T-helper 17 cell (primary cell): ENCODE measurements around the gene PARD3. TPM values are rescaled to one million over a fixed set of nuclear protein-coding genes. Genes with fewer than 3 reads are reported as not detected.

ENCODE experiments used
- ATAC-seq: fragments of 150-1000 bp; cut with Tn5 transposase; 2 replicates; pipeline ENCODE4 v1.10.0; 2021; ENCODE audit warnings: mild to moderate bottlenecking, moderate library complexity
- DNase-seq, 3 donors: peaks; one replicate each; pipeline versions ENCODE4 v3.0.0 to v3.0.0-alpha.2; 2020 to 2021
- H3K9me3 ChIP-seq: one replicate; pipeline ENCODE4 v1.7.0; 2013; ENCODE audit warnings: low read length, mild to moderate bottlenecking; ENCODE audit not compliant: control insufficient read depth, poor library complexity, severe bottlenecking
- H3K27ac Mint-ChIP-seq: one replicate; pipeline ENCODE4 v1.8.0; 2022; ENCODE audit warnings: mild to moderate bottlenecking, moderate library complexity, mixed read lengths
- H3K27me3 Mint-ChIP-seq: one replicate; pipeline ENCODE4 v1.8.0; 2022; ENCODE audit warnings: mixed read lengths
- H3K36me3 Mint-ChIP-seq: one replicate; pipeline ENCODE4 v1.8.0; 2022; ENCODE audit warnings: low read depth, mixed read lengths
- H3K4me1 Mint-ChIP-seq: one replicate; pipeline ENCODE4 v1.8.0; 2022; ENCODE audit warnings: mild to moderate bottlenecking, mixed read lengths
- H3K4me3 Mint-ChIP-seq: one replicate; pipeline ENCODE4 v1.8.0; 2022; ENCODE audit warnings: mild to moderate bottlenecking, moderate library complexity, mixed read lengths
- total RNA-seq, 4 donors: library from RNA in 2 of 4; stranded (reverse) in 2 of 4; gene quantifications; one replicate each; pipeline ENCODE4 v1.2.3 and lab custom pipeline; 2022 to 2026

The PARD3 gene
- total RNA-seq, 2 donors from 2014 or later, result 0.32 to 8.2 TPM

GRCh38 chr10:34171957-34172527 is 643.1 kb downstream of the PARD3 start:
- H3K4me1 Mint-ChIP-seq, result no peaks in the 10 kb centered on the region
- ATAC-seq (no peak), DNase-seq (no peak)
- no peaks in the 10 kb centered on the region for H3K36me3 Mint-ChIP-seq
- H3K4me3 Mint-ChIP-seq, result no peak overlapping the region
- no peaks in the 10 kb centered on the region for H3K9me3 ChIP-seq
- H3K27me3 Mint-ChIP-seq, result peaks cover 28% of the 10 kb centered on the region
- no peak overlapping the region for H3K27ac Mint-ChIP-seq

- peaks cover 22% of the 10 kb centered on the region for H3K27me3 Mint-ChIP-seq
- no peaks in the 10 kb centered on the region for H3K9me3 ChIP-seq
- H3K4me3 Mint-ChIP-seq, result no peak overlapping the region
- DNase-seq (no peak), ATAC-seq (no peak)
- H3K36me3 Mint-ChIP-seq, result no peaks in the 10 kb centered on the region
- H3K27ac Mint-ChIP-seq, result no peak overlapping the region
- H3K4me1 Mint-ChIP-seq, result no peaks in the 10 kb centered on the region
These were observed 645.4 kb downstream of the PARD3 start for GRCh38 chr10:34169677-34170076.

- Mint-ChIP-seq H3K4me1 (no peaks in the 10 kb centered on the region), H3K27me3 (peaks cover 18% of the 10 kb centered on the region), H3K36me3 (no peaks in the 10 kb centered on the region), H3K4me3 (no peak overlapping the region), H3K27ac (no peak overlapping the region)
- no peaks in the 10 kb centered on the region for H3K9me3 ChIP-seq
- no peak for ATAC-seq
- no peak for DNase-seq
These were observed 646.0 kb downstream of the PARD3 start for GRCh38 chr10:34169131-34169530.

GRCh38 chr10:34168439-34168838 is 646.7 kb downstream of the PARD3 start:
- Mint-ChIP-seq H3K4me3 (no peak overlapping the region), H3K4me1 (no peaks in the 10 kb centered on the region), H3K27ac (no peak overlapping the region), H3K36me3 (no peaks in the 10 kb centered on the region), H3K27me3 (peaks cover 13% of the 10 kb centered on the region)
- ATAC-seq (no peak), DNase-seq (no peak)
- H3K9me3 ChIP-seq, result no peaks in the 10 kb centered on the region

GRCh38 chr10:34166823-34167222 is 648.3 kb downstream of the PARD3 start:
- Mint-ChIP-seq H3K27ac (no peak overlapping the region), H3K4me3 (no peak overlapping the region), H3K36me3 (no peaks in the 10 kb centered on the region), H3K27me3 (peaks cover 8% of the 10 kb centered on the region), H3K4me1 (no peaks in the 10 kb centered on the region)
- H3K9me3 ChIP-seq, result no peaks in the 10 kb centered on the region
- DNase-seq, result no peak
- no peak for ATAC-seq

- H3K27me3 Mint-ChIP-seq, result peaks cover 8% of the 10 kb centered on the region
- H3K4me1 Mint-ChIP-seq, result no peaks in the 10 kb centered on the region
- ATAC-seq (no peak), DNase-seq (no peak)
- no peaks in the 10 kb centered on the region for H3K9me3 ChIP-seq
- no peak overlapping the region for H3K4me3 Mint-ChIP-seq
- H3K27ac Mint-ChIP-seq, result no peak overlapping the region
- H3K36me3 Mint-ChIP-seq, result no peaks in the 10 kb centered on the region
These were observed 648.7 kb downstream of the PARD3 start for GRCh38 chr10:34166354-34166753.

- ATAC-seq (no peak), DNase-seq (no peak)
- H3K27me3 Mint-ChIP-seq, result peaks cover 7% of the 10 kb centered on the region
- no peak overlapping the region for H3K4me3 Mint-ChIP-seq
- no peak overlapping the region for H3K27ac Mint-ChIP-seq
- H3K9me3 ChIP-seq, result no peaks in the 10 kb centered on the region
- H3K36me3 Mint-ChIP-seq, result no peaks in the 10 kb centered on the region
- H3K4me1 Mint-ChIP-seq, result no peaks in the 10 kb centered on the region
These were observed 651.1 kb downstream of the PARD3 start for GRCh38 chr10:34164029-34164428.

- H3K36me3 Mint-ChIP-seq, result no peaks in the 10 kb centered on the region
- H3K4me3 Mint-ChIP-seq, result no peak overlapping the region
- H3K27ac Mint-ChIP-seq, result no peak overlapping the region
- H3K9me3 ChIP-seq, result no peaks in the 10 kb centered on the region
- ATAC-seq, result no peak
- H3K4me1 Mint-ChIP-seq, result no peaks in the 10 kb centered on the region
- no peak for DNase-seq
- H3K27me3 Mint-ChIP-seq, result peaks cover 4% of the 10 kb centered on the region
These were observed 651.8 kb downstream of the PARD3 start for GRCh38 chr10:34163075-34163905.

GRCh38 chr10:34161777-34162370 is 653.2 kb downstream of the PARD3 start:
- Mint-ChIP-seq H3K4me1 (no peaks in the 10 kb centered on the region), H3K36me3 (no peaks in the 10 kb centered on the region), H3K4me3 (no peak overlapping the region), H3K27me3 (peaks cover 8% of the 10 kb centered on the region), H3K27ac (no peak overlapping the region)
- no peaks in the 10 kb centered on the region for H3K9me3 ChIP-seq
- ATAC-seq (no peak), DNase-seq (no peak)

- no peaks in the 10 kb centered on the region for H3K9me3 ChIP-seq
- H3K27ac Mint-ChIP-seq, result no peak overlapping the region
- ATAC-seq (no peak), DNase-seq (no peak)
- H3K4me1 Mint-ChIP-seq, result no peaks in the 10 kb centered on the region
- no peaks in the 10 kb centered on the region for H3K36me3 Mint-ChIP-seq
- no peak overlapping the region for H3K4me3 Mint-ChIP-seq
- H3K27me3 Mint-ChIP-seq, result peaks cover 11% of the 10 kb centered on the region
These were observed 654.5 kb downstream of the PARD3 start for GRCh38 chr10:34160595-34160994.

- Mint-ChIP-seq H3K4me1 (no peaks in the 10 kb centered on the region), H3K27ac (no peak overlapping the region), H3K27me3 (peaks cover 30% of the 10 kb centered on the region), H3K4me3 (no peak overlapping the region), H3K36me3 (no peaks in the 10 kb centered on the region)
- no peak for ATAC-seq
- no peak for DNase-seq
- H3K9me3 ChIP-seq, result no peaks in the 10 kb centered on the region
These were observed 657.6 kb downstream of the PARD3 start for GRCh38 chr10:34157501-34157900.

- Mint-ChIP-seq H3K4me3 (no peak overlapping the region), H3K27me3 (peaks cover 33% of the 10 kb centered on the region), H3K27ac (no peak overlapping the region), H3K36me3 (no peaks in the 10 kb centered on the region), H3K4me1 (no peaks in the 10 kb centered on the region)
- H3K9me3 ChIP-seq, result no peaks in the 10 kb centered on the region
- no peak for DNase-seq
- ATAC-seq, result no peak
These were observed 658.2 kb downstream of the PARD3 start for GRCh38 chr10:34156781-34157425.

- no peak overlapping the region for H3K27ac Mint-ChIP-seq
- H3K9me3 ChIP-seq, result no peaks in the 10 kb centered on the region
- no peaks in the 10 kb centered on the region for H3K4me1 Mint-ChIP-seq
- H3K4me3 Mint-ChIP-seq, result no peak overlapping the region
- DNase-seq, result no peak
- peaks cover 33% of the 10 kb centered on the region for H3K27me3 Mint-ChIP-seq
- no peaks in the 10 kb centered on the region for H3K36me3 Mint-ChIP-seq
- no peak for ATAC-seq
These were observed 659.3 kb downstream of the PARD3 start for GRCh38 chr10:34155812-34156211.
